Nephron progenitor cell (in vitro differentiated cells): ENCODE data around the gene TTYH1.
"Not testable (repeated sequence)": the region's sequence is repeated elsewhere in the genome, so short reads cannot be mapped to it uniquely, and the experiment has no call there.

Experiments used
- DNase-seq: peaks from one replicate; pipeline ENCODE4 v3.0.0; 2021
- H3K27ac Mint-ChIP-seq: 2 replicates; pipeline ENCODE4 v1.8.0; 2021; ENCODE audit warnings: mild to moderate bottlenecking, moderate library complexity, mixed read lengths
- H3K27me3 Mint-ChIP-seq: 2 replicates; pipeline ENCODE4 v1.8.0; 2021; ENCODE audit warnings: mild to moderate bottlenecking, low read depth, mixed read lengths; ENCODE audit not compliant: poor library complexity
- H3K36me3 Mint-ChIP-seq: 2 replicates; pipeline ENCODE4 v1.8.0; 2021; ENCODE audit warnings: low read depth, mixed read lengths
- H3K4me1 Mint-ChIP-seq: 2 replicates; pipeline ENCODE4 v1.8.0; 2021; ENCODE audit warnings: mixed read lengths
- H3K4me3 Mint-ChIP-seq: 2 replicates; pipeline ENCODE4 v1.8.0; 2021; ENCODE audit warnings: mild to moderate bottlenecking, moderate library complexity, mixed read lengths
- H3K9me3 Mint-ChIP-seq: 2 replicates; pipeline ENCODE4 v1.8.0; 2021; ENCODE audit warnings: mild to moderate bottlenecking, moderate library complexity, mixed read lengths
- TF ChIP-seq, protein P1 (sequence below): fragments of 200-600 bp; sonication (generic); IDR thresholded peaks from 2 replicates; pipeline ENCODE4 v1.5.0; 2021; ENCODE audit warnings: antibody characterized with exemption

The TTYH1 gene

DNA sequence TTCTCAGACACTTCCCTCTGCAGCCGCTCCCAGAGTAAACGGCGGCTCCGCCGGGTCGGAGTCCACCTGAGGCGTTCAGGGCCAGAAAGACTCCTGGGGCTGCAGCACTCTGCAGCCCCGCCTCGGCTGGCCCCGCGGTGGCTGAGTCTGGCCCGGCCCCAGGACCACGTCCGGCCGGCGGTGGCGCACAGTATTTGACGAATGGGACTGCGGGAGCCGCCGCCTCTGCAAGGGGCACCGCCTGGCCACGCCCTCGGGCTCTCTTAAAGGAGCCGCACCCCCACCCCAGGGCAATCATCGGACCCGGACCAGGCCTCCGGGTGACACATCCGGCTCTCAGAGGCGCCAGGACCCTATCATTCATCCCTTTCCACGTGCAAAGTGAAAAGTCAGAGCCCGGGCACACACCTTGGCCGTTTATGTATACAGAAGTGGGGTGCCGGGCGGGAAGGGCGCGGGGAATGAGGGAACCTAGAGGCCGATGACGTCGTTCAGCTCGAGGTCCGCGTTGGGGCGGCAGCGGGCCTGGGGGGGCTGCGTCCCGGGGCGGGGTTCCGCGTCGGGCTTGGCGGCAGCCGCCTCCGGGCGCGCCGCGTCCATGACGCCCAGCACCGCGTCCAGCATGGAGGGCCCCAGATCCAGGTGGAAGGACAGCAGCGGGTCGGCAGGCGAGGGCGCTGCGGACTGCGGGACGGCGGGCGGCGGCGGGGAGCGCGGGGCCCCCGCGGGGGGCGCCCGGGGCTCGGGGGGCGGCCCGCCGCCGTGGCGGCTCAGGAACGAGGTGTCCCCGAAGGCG lies 49.6 kb downstream of the TTYH1 start:
- TF ChIP-seq, protein P1, sequence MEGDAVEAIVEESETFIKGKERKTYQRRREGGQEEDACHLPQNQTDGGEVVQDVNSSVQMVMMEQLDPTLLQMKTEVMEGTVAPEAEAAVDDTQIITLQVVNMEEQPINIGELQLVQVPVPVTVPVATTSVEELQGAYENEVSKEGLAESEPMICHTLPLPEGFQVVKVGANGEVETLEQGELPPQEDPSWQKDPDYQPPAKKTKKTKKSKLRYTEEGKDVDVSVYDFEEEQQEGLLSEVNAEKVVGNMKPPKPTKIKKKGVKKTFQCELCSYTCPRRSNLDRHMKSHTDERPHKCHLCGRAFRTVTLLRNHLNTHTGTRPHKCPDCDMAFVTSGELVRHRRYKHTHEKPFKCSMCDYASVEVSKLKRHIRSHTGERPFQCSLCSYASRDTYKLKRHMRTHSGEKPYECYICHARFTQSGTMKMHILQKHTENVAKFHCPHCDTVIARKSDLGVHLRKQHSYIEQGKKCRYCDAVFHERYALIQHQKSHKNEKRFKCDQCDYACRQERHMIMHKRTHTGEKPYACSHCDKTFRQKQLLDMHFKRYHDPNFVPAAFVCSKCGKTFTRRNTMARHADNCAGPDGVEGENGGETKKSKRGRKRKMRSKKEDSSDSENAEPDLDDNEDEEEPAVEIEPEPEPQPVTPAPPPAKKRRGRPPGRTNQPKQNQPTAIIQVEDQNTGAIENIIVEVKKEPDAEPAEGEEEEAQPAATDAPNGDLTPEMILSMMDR, result no peak
- Mint-ChIP-seq H3K4me1 (peaks cover 28% of the 10 kb centered on the region), H3K36me3 (peaks cover 3% of the 10 kb centered on the region), H3K27ac (peak overlapping the region; percentile 99), H3K9me3 (peaks cover 4% of the 10 kb centered on the region), H3K27me3 (peaks cover 57% of the 10 kb centered on the region), H3K4me3 (peak overlapping the region; percentile 91)
- DNase-seq, result peak; percentile 88

DNA sequence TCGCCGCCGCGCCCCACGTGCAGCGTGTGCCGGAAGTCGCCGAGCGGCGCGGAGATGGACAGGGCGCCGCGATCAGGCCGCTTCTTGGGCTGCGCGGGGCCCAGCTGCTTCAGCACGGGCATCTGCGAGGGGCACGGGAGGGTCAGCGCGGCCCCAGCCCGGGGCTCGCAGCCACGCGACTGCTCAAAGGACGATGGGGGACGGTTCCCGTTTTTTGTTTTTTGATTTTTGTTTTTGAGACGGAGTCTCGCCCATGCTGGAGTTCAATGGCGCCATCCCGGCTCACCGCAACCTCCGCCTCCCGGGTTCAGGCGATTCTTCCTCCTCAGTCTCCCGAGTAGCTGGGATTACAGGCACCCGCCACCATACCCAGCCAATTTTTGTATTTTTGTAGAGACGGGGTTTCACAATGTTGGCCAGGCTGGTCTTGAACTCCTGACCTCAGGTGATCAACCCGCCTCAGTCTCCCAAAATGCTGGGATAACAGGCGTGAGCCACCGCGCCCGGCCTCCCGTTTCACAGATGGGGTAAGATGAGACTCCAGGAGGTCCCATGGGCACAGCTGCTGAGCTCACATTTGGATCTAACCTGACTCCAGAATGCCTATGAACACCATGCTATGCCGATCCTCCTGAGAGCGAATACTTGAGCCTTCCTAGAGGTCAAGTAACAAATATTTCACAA lies 50.3 kb downstream of the TTYH1 start:
- Mint-ChIP-seq H3K4me1 (peaks cover 33% of the 10 kb centered on the region), H3K27ac (no peak overlapping the region), H3K36me3 (no peaks in the 10 kb centered on the region), H3K4me3 (peak overlapping the region; percentile 64), H3K27me3 (peaks cover 64% of the 10 kb centered on the region), H3K9me3 (peaks cover 4% of the 10 kb centered on the region)
- DNase-seq, result no peak
- TF ChIP-seq, protein P1, result no peak

GRCh38 chr19:54466110-54466480 lies 50.8 kb downstream of the TTYH1 start:
- not testable (repeated sequence) for DNase-seq, H3K27ac Mint-ChIP-seq, H3K36me3 Mint-ChIP-seq, H3K9me3 Mint-ChIP-seq
- Mint-ChIP-seq H3K4me1 (peaks cover 39% of the 10 kb centered on the region), H3K4me3 (peak overlapping the region; percentile 64), H3K27me3 (peaks cover 70% of the 10 kb centered on the region)

DNA sequence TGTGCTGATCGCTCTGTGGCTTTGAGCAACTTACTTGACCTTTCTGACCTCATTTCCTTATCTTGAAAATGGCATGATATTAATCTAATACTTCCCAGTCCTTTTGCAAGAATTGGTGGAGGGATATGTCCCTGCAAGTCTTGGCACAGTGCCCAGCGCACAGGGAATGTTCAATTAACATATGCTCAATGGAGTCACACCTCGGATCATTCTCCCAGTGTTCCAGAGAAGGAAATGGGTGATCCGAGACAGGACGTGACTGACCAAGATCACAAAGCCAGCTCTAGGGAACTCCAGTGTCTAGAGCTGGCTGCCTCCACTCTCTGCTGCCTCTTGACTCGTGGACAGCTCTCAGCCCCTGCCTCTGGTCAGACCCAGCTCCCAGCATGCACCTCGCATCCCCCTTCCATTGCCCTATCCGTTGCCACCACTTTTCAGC lies 54.3 kb downstream of the TTYH1 start:
- no peak overlapping the region for H3K27ac Mint-ChIP-seq
- peak overlapping the region; percentile 77 for H3K4me3 Mint-ChIP-seq
- TF ChIP-seq, protein P1, result no peak
- no peak for DNase-seq
- peaks cover 78% of the 10 kb centered on the region for H3K27me3 Mint-ChIP-seq
- no peaks in the 10 kb centered on the region for H3K36me3 Mint-ChIP-seq
- no peaks in the 10 kb centered on the region for H3K9me3 Mint-ChIP-seq
- peaks cover 34% of the 10 kb centered on the region for H3K4me1 Mint-ChIP-seq

GRCh38 chr19:54470276-54470887 lies 55.1 kb downstream of the TTYH1 start:
- peak overlapping the region; percentile 77 for H3K4me3 Mint-ChIP-seq
- no peak for DNase-seq
- H3K27me3 Mint-ChIP-seq, result peaks cover 81% of the 10 kb centered on the region
- H3K9me3 Mint-ChIP-seq, result no peaks in the 10 kb centered on the region
- H3K4me1 Mint-ChIP-seq, result peaks cover 29% of the 10 kb centered on the region
- H3K27ac Mint-ChIP-seq, result no peak overlapping the region
- H3K36me3 Mint-ChIP-seq, result no peaks in the 10 kb centered on the region
- TF ChIP-seq, protein P1, result no peak
